ENCODE results near the gene COLEC12.

DNA sequence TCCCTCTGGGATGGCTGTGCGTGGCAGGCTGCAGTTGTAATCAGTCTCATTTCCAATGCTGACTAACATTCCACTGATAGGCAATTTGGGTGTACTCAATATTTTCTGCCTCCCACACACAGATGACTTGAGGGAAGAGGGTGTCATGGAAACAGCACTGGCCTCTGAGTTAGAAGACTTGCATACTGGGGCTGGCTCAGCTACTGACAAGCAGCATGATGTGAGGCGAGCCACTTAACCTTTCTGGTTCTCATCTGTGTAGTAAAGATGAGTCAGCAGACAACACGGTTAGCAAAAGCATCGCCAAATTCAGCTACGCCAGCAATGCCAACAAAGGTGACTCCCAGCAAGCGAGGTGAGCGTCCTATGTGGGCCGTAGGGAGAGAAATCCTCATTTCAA, 73.5 kb downstream of the COLEC12 start:
- TF ChIP-seq, protein P1, sequence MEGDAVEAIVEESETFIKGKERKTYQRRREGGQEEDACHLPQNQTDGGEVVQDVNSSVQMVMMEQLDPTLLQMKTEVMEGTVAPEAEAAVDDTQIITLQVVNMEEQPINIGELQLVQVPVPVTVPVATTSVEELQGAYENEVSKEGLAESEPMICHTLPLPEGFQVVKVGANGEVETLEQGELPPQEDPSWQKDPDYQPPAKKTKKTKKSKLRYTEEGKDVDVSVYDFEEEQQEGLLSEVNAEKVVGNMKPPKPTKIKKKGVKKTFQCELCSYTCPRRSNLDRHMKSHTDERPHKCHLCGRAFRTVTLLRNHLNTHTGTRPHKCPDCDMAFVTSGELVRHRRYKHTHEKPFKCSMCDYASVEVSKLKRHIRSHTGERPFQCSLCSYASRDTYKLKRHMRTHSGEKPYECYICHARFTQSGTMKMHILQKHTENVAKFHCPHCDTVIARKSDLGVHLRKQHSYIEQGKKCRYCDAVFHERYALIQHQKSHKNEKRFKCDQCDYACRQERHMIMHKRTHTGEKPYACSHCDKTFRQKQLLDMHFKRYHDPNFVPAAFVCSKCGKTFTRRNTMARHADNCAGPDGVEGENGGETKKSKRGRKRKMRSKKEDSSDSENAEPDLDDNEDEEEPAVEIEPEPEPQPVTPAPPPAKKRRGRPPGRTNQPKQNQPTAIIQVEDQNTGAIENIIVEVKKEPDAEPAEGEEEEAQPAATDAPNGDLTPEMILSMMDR (IDR thresholded peaks at IDR 0.05; ENCODE audit: extremely low read depth in 1 of 2, insufficient read depth in 1 of 2, low read depth in 1 of 2, low read length in 2 of 2): no peak
- no peak for TF ChIP-seq POLR2A (IDR thresholded peaks at IDR 0.05; ENCODE audit: low read depth, low read length)
- TF ChIP-seq, protein P2, sequence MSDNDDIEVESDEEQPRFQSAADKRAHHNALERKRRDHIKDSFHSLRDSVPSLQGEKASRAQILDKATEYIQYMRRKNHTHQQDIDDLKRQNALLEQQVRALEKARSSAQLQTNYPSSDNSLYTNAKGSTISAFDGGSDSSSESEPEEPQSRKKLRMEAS (IDR thresholded peaks at IDR 0.05; ENCODE audit: insufficient read depth, insufficient read length): no peak
